ENCODE data around the gene OCA2. TPM values are rescaled to one million over a fixed set of nuclear protein-coding genes. Genes with fewer than 3 reads are reported as not detected.
A peak's percentile ranks its signal among the peaks of the same experiment; 100 is the strongest.

The OCA2 gene
- polyA plus RNA-seq, 1 experiment = not detected

DNA sequence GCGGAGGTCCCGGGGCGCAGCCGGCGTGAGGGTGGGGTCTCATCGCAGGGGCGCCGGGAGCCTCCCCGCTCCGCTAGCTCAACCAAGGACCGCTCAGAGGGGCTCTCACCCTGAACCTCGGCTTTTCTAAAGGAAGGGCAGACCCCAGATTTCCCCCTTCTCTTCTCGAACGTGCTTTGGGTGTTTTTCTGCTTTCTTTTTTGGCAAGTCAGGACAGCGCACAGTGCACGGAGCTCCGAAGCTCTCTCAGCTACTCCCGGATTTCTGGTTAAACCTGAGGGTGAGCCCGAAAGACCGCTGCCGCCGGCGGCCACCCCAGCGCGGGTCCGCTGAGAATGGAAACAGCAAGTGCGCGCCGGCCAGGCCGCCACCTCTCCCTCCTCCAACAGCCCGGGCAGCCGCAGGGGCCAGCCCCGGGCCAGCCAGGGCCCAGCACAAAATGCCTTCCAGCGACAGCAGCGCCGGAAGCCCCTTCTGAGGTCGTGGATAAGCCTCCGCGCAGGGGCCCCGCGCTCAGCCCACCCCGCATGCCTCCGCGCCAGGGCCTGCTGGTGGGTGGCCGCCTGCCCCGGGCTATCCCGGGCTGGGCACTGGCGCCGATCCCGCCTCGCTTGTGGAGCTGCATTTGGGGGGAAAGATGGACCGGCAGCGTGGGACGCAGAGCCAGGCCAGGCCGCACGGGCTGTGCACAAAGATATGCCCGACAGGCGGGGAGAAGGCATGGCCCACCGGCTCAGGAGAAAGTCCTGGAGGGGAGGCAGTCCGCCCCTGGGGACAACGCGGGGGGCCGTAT lies 8.2 kb upstream of the OCA2 start:
- no peak overlapping the region for H3K27ac ChIP-seq (ENCODE audit: low read depth, low read length)
- POLR2A ChIA-PET = no interaction called here
- peak overlapping the region; percentile 63 for H3K4me3 ChIP-seq (ENCODE audit: low read depth, low read length)
- TF ChIP-seq, protein P1, sequence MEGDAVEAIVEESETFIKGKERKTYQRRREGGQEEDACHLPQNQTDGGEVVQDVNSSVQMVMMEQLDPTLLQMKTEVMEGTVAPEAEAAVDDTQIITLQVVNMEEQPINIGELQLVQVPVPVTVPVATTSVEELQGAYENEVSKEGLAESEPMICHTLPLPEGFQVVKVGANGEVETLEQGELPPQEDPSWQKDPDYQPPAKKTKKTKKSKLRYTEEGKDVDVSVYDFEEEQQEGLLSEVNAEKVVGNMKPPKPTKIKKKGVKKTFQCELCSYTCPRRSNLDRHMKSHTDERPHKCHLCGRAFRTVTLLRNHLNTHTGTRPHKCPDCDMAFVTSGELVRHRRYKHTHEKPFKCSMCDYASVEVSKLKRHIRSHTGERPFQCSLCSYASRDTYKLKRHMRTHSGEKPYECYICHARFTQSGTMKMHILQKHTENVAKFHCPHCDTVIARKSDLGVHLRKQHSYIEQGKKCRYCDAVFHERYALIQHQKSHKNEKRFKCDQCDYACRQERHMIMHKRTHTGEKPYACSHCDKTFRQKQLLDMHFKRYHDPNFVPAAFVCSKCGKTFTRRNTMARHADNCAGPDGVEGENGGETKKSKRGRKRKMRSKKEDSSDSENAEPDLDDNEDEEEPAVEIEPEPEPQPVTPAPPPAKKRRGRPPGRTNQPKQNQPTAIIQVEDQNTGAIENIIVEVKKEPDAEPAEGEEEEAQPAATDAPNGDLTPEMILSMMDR (IDR thresholded peaks at IDR 0.05; ENCODE audit: low read depth, low read length) = no peak
- DNase-seq (ENCODE audit: low read depth, low spot score) = no peak
- CTCF ChIA-PET = interaction anchor here (3.8 kb wide), 1 partner anchor 18 kb away, joined by 25 read pairs; no protein-coding TSS in a partner anchor
- no peaks in the 10 kb centered on the region; the same call in 1 of the 2 replicates for H3K9me3 ChIP-seq (ENCODE audit: control insufficient read depth, insufficient read depth, low read length)
- H3K27me3 ChIP-seq (ENCODE audit: control insufficient read depth, insufficient read depth, low read length) = peaks cover under 1% of the 10 kb centered on the region

DNA sequence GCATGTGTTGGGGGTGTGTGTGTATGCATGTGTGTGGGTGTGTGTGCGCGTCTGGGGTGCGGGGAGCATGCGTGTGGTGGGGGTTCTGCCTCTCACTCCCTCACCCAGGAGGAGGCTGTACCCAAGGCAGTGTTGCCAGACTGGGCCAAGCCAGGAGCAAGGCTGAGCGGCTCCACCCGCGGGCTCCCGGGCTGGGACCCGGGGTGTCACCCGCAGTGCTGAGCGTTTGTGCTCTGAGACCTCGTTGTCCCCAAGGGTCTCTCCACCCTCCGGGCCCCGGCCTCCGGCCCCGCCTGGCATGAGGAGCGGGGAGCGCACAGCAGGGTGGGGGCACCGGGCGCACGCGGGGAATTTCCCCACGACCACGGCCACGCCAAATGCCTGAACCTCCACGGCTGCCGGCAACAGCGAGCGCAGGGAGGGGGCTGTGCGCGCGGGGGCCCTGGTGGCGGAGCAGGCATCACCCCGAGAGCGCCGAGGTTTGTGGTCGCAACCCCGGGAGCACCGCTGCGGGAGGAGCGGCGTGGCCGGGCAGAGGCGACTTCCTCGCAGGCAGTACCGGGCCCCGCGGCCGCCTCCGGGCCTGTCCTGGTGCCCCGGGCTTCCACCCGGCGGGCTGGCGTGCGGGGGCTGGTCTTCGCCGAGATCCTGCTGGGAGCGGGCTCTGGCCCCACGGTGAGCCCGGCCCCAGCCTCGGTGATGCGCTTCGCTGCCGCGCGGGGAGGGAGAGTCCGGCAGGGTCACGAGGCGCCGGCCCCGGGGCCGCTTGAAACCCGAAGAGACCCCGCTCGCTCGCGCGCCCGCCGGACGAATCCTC lies 7.4 kb upstream of the OCA2 start:
- Histone ChIP-seq H3K27ac (ENCODE audit: low read depth, low read length) (no peak overlapping the region), H3K9me3 (ENCODE audit: control insufficient read depth, insufficient read depth, low read length) (peaks cover 2% of the 10 kb centered on the region; the same call in 1 of the 2 replicates), H3K27me3 (ENCODE audit: control insufficient read depth, insufficient read depth, low read length) (peaks cover 7% of the 10 kb centered on the region), H3K4me3 (ENCODE audit: low read depth, low read length) (peak overlapping the region; percentile 63)
- no peak for DNase-seq (ENCODE audit: low read depth, low spot score)
- CTCF ChIA-PET = no interaction called here
- POLR2A ChIA-PET = no interaction called here
- TF ChIP-seq, protein P1 (IDR thresholded peaks at IDR 0.05; ENCODE audit: low read depth, low read length) = no peak

DNA sequence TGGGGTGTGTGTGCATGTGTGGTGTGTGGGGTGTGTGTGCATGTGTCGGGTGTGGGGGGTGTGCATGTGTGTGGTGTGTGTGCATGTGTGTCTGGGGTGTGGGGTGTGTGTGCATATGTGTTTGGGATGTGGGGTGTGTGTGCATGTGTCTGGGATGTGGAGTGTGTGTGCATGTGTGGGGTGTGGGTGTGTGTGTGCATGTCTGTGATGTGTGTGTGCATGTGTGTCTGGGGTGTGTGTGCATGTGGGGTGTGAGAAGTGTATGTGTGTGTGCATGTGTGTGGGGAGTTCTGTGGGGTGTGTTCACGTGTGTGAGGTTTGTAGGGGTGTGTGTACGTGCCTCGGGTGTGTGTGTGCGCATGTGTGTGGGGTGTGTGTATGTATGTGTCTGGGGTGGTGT lies 6.7 kb upstream of the OCA2 start:
- TF ChIP-seq, protein P1 (IDR thresholded peaks at IDR 0.05; ENCODE audit: low read depth, low read length) = no peak
- Histone ChIP-seq H3K9me3 (ENCODE audit: control insufficient read depth, insufficient read depth, low read length) (peaks cover 2% of the 10 kb centered on the region; the same call in 1 of the 2 replicates), H3K27me3 (ENCODE audit: control insufficient read depth, insufficient read depth, low read length) (peaks cover 13% of the 10 kb centered on the region), H3K27ac (ENCODE audit: low read depth, low read length) (no peak overlapping the region), H3K4me3 (ENCODE audit: low read depth, low read length) (no peak overlapping the region)
- CTCF ChIA-PET = no interaction called here
- no peak for DNase-seq (ENCODE audit: low read depth, low spot score)
- POLR2A ChIA-PET = no interaction called here

DNA sequence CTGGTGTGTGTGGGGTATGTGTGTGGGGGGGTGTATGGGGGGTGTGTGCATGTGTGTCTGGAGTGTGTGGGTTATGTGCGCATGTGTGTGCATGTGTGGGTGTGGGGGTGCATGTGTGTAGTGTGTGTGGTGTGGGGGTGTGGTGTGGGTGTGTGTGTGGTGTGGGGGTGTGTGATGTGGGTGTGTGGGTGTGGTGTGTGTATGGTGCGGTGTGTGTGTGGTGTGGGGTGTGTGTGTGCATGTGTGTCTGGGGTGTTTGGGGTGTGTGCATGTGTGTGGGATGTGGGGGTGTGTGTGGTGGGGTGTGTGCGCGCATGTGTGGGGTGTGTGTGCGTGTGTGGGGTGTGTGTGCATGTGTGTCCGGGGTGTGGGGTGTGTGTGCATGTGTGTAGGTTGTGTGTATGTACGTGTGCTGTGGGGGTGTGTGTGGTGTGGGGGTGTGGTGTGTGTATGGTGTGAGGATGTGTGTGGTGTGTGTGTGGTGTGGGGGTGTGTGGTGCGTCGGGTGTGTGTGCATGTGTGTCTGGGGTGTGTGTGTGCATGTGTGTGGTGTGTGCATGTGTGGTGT lies 6.2 kb upstream of the OCA2 start:
- Histone ChIP-seq H3K27ac (ENCODE audit: low read depth, low read length) (no peak overlapping the region), H3K4me3 (ENCODE audit: low read depth, low read length) (no peak overlapping the region), H3K27me3 (ENCODE audit: control insufficient read depth, insufficient read depth, low read length) (peaks cover 17% of the 10 kb centered on the region), H3K9me3 (ENCODE audit: control insufficient read depth, insufficient read depth, low read length) (peaks cover 2% of the 10 kb centered on the region; the same call in 1 of the 2 replicates)
- POLR2A ChIA-PET = no interaction called here
- DNase-seq (ENCODE audit: low read depth, low spot score) = no peak
- TF ChIP-seq, protein P1 (IDR thresholded peaks at IDR 0.05; ENCODE audit: low read depth, low read length) = no peak
- CTCF ChIA-PET = no interaction called here
